ENCODE data around the gene EXOSC9.
"Not testable (repeated sequence)": the region's sequence is repeated elsewhere in the genome, so short reads cannot be mapped to it uniquely, and the experiment has no call there.

EXOSC9 gene, protein sequence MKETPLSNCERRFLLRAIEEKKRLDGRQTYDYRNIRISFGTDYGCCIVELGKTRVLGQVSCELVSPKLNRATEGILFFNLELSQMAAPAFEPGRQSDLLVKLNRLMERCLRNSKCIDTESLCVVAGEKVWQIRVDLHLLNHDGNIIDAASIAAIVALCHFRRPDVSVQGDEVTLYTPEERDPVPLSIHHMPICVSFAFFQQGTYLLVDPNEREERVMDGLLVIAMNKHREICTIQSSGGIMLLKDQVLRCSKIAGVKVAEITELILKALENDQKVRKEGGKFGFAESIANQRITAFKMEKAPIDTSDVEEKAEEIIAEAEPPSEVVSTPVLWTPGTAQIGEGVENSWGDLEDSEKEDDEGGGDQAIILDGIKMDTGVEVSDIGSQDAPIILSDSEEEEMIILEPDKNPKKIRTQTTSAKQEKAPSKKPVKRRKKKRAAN

DNA sequence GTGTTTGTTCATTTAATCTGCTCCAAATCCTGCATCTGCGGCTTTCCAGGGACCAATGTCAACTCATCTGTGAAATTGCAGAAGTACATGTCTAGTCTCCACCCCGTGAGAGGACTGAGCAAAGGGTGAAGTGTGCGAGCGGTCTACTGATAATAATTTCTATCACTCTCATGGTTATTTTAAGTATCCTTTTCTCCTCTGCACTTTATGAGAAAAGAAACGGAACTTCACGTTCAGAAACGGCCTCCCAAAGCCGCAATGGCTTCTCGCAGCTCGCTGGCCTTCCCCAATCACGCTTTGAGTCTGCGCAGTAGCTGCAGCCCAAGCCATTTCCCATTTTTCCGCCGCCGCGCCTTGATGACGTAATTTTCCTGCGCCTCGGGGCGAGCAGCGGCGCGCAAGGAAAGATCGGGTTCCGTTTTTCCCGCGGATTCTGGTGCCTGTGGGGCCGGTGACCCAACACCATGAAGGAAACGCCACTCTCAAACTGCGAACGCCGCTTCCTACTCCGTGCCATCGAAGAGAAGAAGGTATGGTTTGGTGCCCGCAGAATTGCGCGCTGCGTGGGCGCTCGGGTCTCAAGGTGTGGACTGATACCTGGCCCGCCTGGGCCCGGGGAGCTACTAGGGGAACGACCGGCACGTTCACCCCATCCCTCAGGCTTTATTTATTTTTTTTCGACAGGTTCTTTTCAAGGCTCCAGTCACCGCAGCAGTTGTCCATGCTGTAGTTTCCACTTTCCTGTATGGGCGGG lies at the start of gene EXOSC9:
TSS of gene EXOSC9 (plus strand) at position 363 of the 754 bp plus-strand sequence. CDS start at position 465, 102 bp downstream.
- intact Hi-C loops (cut with DNase I) = no loop called here
- DNase-seq = peak; percentile 81 to 97 (median 89)

DNA sequence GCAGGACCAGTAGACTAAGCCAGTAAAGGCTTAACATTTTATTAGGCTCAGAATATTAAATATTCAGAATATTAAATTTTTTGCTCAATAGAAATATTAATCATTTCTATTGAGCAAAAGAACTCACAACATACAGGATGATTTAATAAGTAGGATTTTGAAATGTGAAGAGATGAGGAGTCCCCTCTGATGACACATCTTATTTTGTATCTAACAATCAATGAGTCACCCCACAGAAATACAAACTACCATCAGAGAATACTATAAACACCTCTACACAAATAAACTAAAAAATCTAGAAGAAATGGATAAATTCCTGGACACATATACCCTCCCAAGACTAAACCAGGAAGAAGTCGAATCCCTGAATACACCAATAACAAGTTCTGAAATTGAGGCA lies 49.0 kb upstream of the EXOSC9 start:
- intact Hi-C loops (cut with DNase I) = not testable (repeated sequence)

DNA sequence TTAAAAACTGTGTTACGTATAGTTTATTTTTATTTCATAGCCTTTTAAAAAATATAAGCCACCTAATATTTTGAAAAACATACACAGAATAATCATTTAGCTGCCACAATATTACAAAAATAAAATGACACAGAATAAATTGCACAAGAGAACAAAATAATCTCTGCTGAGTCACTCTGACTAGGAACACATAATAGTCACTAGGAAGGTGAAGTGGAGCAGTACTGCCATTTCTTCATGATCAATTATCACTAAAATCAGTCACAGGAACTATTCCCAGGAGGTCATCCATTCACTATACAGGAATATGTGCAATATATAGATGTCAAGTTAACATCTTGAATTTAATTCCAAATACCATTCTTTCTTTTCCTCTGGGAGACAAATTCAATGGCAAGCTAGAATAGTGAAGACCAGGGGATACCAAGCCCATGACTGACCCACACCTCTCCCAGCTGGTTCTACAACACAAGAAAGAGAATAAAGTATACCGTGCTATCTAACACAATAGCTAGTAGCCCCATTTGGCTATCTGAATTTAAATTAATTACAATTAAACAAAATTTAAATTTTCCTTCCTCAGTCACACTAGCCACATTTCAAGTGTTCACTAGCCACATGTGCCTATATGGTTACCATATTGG lies 42.1 kb upstream of the EXOSC9 start:
- intact Hi-C loops (cut with DNase I) = no loop called here

More for the DNA sequence above, 49.0 kb upstream of the EXOSC9 start:
- DNase-seq = not testable (repeated sequence)

DNA sequence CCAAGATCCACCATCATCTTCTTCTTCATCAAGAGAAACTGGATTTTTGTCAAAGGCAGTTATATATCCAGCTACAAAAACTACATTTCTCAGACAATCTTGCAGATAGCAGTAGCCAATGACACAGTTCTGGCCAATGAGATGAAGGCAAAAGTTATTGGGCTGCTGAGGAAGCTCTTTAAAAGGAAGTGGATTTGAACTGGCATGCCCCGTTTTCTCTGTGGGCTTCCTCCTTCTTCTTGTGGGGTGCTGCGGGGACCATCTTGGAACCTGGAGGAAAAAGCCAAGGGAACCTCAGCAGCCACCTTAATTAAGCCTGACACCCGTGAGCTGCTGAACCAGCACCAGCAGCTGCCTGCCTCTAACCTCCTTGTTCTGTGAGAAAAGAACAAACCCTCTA lies 40.9 kb upstream of the EXOSC9 start:
- intact Hi-C loops (cut with DNase I) = no loop called here
- DNase-seq = no peak

More for the DNA sequence above, 42.1 kb upstream of the EXOSC9 start:
- DNase-seq = no peak

DNA sequence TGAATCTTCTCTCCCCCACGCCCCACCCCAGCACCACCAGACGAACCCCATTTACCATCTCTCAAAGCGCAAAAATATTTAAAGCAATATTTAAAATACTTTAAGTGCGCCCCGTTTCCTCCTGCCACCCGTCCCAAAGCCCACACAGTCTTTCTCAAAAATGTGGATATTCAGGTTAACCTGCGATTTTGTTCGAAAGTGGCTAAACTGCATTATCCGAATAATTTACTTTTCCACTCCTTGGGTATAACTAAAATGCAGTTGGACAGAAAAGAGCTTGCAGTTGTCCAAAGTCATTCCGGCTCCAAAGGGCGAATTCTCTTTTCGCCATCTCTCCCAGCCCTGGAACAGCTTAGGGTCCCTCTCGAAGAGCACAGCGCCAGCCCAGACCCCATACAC lies 36.8 kb upstream of the EXOSC9 start:
- intact Hi-C loops (cut with DNase I) = no loop called here
- DNase-seq = no peak

DNA sequence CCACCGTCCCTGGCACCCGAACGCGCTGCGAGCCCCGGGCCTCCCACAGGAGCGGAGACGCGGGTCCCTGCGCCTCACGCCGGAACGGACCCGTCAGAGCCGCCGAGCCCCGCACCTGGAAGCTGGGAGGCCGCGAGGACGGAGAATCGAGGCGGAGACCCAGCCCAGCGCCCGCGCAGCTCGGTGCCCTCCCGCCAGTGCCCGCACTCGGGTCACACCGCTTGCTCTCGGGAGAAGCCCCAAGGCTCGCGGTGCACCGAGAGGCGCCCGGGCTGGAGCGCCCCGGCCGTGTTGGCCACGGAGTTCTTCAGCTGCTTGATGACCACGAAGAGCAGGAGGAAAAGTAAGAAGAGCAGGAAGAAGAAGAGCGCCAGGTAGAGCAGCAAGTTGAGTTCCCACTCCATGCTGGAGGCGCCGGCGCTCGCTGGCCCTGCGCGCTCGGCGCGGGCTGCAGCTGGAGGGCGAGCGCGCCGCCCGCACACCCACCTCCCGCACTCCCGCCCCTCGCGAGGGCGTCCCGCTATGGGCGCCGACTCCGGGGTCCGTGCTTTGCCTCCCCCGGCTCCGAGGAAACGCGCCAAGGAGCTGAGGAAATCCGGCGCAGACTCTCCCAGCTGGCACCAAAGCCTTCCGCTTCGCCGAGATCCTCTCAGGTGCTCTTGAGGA lies 36.3 kb upstream of the EXOSC9 start, which contains the start of gene SMIM43:
TSS of gene SMIM43 (minus strand) at position 463 of the 666 bp plus-strand sequence. CDS start at position 404, 59 bp downstream.
- DNase-seq = peak in 4 of 10 donors; percentile 25 to 80 (median 54)
- intact Hi-C loops (cut with DNase I) = no loop called here

DNA sequence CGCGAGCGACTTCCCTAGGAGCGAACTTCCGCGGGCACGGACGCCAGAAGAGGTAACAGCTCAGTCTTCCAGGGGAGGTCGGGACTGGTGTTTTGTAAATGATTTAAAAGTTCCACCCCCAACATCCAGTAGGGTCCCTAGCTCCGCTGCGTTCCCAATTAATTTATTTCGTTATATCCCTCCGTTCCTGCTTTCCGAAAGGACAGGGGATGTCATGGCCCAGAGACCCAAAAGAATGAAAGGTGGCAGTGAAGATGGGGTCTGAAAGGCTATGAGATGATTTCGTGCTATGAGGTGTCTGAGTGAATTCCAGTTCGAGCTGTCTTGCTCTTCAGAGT lies 35.8 kb upstream of the EXOSC9 start:
- intact Hi-C loops (cut with DNase I) = no loop called here
- DNase-seq = no peak

DNA sequence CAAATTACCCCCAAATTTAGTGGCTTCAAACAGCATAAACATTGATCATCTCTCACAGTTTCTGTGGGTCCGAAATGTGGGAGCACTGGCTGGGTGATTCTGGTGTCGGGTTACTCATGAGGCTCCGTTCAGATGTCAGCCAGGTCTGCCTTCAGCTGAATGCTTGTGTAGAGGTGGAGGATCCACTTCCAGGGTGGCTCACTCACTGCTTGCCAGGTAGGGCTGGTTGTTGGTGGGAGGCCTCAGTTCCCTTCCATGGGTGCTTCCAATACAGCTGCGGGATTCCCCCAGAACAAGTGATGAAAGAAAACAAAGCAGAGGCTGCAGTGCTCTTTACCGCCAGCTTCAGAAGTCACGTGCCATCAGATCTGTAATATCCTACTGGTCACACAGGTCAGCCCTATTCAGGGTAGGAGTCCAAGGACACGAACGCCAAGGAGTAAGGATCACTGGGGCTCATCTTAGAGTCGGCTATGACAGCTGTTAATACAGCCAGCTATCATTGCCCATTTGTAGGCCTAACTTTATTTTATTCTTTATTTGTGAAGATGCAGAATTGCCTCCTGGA lies 35.1 kb upstream of the EXOSC9 start:
- intact Hi-C loops (cut with DNase I) = no loop called here

DNA sequence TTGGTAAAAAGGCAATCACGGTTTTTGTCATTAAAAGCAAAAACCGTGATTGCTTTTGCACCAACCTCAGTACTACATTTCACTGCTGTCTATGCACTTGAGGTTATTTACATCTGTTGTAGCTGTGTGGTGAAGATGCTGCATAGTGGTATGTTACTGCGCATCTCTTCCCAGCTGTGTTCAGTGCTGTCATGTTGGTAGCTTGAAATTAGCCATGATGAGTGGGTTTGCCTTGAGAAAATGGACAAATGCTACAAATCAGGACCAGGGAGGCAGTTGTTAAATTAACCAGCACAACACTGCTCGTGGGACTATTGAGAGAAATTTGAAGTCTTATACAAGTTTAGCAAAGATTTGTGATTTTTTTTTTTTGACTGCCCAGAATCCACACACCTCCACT lies 34.0 kb upstream of the EXOSC9 start:
- DNase-seq = no peak
- intact Hi-C loops (cut with DNase I) = no loop called here

More for the DNA sequence above, 35.1 kb upstream of the EXOSC9 start:
- no peak for DNase-seq

DNA sequence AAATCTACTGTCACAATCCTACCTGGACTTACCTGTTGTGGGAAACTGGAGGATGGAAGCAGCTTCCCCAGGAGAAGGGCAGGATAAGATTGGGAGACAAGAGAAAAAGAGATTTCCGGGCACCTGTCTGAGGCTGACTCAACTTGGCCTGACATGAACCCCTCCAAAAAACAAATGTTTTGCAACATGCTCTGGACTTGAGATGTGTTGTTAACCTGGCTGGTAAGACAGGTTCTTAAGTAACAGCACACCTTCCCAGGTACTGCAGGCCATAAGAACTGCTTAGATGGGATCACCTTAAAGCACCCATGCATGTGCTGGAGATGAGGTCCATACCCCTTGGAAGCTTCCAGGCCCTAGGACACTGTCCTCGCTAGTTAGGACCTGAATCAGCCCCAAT lies 31.8 kb upstream of the EXOSC9 start:
- intact Hi-C loops (cut with DNase I) = no loop called here
- no peak for DNase-seq

DNA sequence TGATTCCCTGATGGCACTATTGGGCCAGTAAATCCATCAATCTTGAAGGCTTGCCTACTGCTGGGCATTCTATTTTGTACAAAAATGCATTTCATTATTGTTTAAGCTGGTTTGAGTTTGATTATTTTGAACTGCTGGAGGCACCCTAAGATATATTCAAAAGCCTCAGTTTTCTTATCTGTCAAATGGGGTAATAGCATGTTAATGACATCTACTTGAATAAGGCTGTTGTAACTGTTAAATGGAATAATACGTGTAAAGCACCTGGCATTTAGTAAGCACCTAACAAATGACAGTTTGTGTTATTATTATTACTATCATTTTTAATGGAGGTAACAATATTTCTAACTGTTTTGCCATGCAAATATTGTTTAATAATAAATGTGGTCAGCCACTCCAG lies 29.3 kb upstream of the EXOSC9 start:
- intact Hi-C loops (cut with DNase I) = no loop called here
- no peak for DNase-seq

DNA sequence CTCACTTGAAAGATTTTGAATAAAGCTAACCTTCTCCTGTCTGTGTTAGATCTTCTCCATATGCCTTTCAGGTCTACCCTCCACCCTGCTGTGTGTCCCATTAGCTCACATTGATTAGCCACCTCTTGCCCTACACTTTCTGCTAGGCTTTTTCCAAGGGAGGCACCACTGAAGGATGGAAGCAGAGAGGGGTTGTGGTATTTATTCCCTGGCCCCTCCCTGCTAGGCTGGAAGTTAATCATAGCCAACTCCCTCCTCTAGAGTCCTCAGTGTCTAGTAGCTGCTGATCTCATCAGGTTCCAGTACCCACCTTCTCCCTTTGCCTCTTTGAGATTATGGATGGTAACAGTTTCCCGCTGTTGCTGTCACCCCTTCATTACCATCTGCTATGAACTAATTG lies 27.2 kb upstream of the EXOSC9 start:
- intact Hi-C loops (cut with DNase I) = no loop called here
- DNase-seq = no peak

DNA sequence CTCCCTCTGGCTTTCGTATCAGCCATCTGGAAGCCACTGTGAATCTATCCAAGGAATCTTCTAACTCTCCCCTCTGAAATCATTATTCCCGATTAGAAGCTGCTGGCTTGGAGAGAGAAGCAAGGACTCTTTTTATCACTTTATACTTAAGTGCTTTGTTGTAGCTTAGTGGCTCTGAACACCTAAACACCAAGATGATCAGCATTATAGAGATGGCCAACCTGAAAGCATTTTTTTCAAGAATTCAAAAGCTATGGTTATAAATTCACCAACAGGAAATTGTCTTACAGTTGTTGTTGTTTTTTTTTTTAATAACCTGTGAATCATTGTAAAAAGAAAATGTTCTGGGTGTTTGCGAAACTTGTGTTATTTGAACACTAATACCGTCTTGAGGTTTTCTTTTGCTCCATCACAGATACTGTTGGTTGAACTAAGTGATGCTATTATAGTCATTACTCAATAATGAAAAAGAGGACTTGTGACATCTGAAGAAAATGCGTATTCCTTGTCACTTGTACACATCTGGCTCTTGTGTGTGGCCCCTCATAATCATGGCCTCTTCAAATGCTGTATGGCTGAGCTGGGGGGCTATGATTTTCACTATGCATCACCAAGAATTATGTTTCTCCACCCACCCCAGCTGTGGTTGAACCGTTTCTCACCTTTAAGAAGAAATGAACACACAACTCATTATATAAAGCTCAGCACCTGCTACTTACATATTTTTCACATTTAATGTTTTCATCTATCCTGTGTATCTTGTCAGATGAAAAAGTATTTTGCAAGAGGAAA lies 24.3 kb upstream of the EXOSC9 start:
- intact Hi-C loops (cut with DNase I) = no loop called here
- DNase-seq = no peak

DNA sequence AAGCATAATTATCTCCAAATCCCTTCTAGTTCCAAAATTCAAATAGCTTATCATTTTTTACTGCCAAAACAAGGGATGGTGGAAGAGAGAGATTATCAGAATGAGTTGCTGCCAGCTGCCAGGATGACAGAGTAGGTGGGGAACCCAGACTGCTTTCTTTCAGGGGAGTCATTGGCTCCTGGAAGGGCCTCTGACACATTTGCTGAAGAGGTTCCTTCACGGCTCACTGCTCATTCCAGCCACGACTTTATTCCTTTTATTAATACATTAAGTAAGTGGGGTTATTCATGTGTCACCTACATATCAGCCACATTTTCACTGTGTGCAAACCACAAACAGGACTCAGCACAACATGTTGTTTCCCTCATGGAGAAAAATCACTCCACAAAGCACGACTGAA lies 23.5 kb upstream of the EXOSC9 start:
- intact Hi-C loops (cut with DNase I) = no loop called here
- no peak for DNase-seq

DNA sequence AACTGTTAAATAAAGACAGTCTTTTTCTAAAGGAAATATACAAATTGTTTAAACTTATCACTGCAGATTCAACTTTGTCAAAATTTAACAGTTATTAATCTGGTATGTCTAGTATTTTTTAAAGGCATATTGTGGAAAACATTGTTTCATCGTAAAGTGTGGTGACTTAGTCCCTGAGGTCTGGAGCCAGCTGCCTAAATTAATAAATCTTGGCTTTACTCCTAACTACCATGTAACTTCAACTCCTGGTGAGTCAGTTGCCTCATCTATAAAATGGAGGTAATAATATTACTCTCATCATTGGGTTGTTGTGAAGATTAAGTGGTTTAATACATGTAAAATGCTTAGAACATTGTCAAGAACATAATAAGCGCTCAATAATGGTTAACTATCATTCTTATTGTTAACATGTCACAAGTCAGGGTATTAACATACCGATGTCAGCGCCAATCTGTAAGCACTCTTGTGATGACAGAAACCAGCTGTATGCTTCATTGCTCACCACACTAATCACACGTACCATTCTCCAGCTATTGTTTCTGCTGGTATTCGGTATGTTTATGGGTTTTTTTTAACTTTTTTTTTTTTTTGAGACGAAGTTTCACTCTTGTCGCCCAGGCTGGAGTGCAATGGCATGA lies 22.0 kb upstream of the EXOSC9 start:
- intact Hi-C loops (cut with DNase I) = no loop called here
- no peak for DNase-seq

DNA sequence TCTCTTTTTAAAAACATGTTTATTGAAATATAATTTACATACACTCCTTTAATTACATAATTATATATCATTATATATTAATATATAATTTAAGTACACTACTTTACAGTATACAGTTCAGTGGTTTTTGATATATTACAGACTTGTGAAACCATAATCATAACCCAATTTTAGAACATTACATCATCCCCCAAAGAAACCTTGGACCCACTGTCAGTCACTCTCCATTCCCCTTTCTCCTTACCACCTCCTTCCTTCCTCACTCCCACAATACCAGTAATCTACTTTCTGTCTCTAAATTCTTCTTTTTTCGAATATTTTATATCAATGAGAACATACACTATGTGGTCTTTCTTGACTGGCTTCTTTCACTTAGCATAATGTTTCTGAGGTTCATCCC lies 17.9 kb upstream of the EXOSC9 start:
- no peak for DNase-seq
- intact Hi-C loops (cut with DNase I) = no loop called here

DNA sequence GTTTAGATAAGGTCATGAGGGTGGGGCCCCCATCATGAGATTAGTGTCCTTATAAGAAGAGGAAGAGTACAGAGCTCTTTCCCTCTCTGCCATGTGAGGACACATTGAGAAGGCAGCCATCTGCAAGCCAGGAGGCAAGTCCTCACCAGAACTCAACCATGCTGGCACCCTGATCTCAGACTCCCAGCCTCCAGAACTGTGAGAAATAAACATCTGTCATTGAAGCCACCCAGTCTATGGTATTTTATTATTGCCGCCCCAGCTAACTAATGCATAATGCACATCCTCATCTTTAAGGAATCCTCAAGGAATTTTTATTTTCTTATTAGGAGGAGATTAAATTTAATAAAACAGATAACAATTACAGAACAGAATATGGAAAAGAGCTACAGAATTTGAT lies 16.7 kb upstream of the EXOSC9 start:
- no peak for DNase-seq
- intact Hi-C loops (cut with DNase I) = no loop called here

DNA sequence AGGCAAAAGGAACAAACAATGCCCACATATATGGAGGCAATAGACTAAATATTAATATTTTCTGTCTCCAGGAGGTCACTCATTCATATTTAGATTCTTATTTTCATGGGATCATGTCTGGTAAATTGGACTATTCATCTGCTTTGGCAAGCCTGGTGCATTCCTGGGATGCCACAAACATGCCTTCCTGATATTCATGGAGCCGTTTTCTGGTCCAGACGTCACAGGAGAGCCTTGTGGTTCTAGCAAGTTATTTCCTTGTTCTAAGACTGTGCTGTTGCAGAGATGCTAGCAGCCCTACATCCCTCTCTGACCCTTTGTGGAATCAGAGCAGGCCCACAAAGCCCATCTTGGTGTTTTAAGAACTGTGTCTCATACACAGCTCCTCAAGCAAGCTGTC lies 16.1 kb upstream of the EXOSC9 start:
- no peak for DNase-seq
- intact Hi-C loops (cut with DNase I) = no loop called here

DNA sequence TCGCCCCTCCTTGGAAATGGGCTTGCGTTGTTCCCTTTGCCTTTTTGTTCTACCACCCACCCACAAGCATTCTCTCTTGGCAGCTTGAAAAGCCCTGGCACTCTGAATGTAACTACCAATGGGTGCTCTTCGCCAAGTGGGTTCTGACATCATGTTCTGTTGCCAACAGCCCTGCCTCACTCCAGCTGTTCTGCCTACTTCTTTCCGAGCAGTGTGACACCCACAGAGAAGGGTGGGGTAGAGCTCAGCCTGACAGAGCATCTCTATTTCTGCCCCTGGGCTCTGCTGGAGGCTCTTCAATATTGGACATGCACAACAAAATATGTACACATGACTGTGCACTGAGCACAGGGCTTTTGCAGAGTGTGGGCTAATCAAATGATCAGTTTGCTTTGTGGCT lies 15.6 kb upstream of the EXOSC9 start:
- peak in 9 of 10 donors; percentile 24 to 93 (median 57) for DNase-seq
- intact Hi-C loops (cut with DNase I) = no loop called here

All from posterior cingulate gyrus (tissue), 11 donors.